Left hindlimb (tissue), 1 donor: Measurements from ENCODE around the gene IER2.

Experiments used
- DNase-seq: peaks from one replicate; pipeline ENCODE4 v3.0.0-alpha.2; 2018

IER2 gene

DNA sequence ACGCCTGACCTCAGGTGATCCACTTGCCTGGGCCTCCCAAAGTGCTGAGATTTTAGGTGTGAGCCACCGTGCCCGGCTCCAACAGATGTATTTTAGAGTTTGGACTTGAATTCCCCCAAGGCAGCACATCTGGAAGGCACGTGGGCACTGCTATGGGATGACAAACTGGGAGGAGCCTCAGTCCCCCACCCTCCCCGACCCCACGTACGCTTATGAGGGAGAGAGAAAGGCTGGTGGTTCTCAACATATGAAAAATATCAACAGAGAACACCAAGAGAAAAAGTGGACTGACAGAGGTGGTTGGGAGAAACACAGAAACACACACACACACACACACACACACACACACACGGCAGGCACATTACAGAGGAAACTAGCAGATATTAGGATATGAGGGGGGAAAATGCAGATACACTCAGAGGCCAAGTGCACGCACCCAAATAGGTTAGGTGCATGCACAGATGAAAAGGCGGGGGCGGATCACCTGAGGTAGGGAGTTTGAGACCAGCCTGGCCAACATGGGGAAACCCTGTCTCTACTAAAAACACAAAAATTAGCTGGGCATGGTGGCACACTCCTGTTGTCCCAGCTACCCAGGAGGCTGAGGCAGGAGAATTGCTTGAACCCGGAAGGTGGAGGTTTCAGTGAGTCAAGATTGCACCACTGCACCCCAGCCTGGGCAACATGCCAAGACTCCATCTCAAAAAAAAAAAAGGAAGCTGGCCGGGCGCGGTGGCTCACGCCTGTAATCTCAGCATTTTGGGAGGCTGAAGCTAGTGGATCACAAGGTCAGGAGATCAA is 3.2 kb upstream of the IER2 start:
- no peak for DNase-seq

DNA sequence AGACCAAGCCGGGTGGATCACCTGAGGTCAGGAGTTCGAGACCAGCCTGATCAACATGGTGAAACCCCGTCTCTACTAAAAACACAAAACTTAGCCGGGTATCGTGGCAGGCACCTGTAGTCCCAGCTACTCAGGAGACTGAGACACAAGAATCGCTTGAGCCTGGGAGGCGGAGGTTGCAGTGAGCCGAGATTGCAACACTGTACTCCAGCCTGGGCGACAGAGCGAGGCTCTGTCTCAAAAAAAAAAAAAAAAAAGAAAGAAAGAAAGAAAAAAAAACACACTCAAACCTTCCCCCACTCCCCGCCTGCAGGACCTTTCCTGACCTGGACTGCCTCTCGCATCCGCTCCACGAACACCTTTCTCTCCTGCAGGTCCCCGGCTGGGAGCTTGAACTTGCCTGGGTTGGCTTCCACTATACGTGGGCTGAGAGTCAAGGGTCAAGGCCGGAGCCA is 1.0 kb upstream of the IER2 start:
- peak; percentile 54 for DNase-seq

DNA sequence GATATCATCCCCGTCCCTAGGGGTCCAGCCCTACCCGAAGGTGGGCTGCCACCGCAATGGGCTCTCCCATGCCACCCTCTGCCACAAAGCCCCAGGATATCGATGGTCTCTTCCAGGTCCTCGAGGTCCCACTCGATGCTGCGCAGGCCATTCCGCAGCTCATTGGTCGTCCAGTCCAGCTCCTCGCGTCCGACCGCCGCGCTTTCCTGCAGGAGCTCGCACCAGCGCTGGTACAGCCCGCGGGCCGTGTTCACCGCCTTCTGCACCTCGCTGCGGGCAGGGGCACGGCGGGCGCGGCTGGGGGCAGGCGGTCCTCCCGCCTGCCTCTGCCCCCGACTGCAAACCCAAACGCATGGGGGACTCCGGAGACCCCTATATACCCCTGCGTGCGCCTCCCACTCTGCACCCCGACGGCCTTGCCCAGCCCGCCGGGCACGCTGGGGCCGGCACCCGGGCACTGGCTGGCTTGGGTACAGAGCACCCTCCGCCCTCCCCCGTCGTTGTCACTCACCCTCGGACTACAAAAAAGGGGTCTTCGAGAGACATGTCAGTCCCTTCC is 504 bp upstream of the IER2 start:
- DNase-seq = no peak

DNA sequence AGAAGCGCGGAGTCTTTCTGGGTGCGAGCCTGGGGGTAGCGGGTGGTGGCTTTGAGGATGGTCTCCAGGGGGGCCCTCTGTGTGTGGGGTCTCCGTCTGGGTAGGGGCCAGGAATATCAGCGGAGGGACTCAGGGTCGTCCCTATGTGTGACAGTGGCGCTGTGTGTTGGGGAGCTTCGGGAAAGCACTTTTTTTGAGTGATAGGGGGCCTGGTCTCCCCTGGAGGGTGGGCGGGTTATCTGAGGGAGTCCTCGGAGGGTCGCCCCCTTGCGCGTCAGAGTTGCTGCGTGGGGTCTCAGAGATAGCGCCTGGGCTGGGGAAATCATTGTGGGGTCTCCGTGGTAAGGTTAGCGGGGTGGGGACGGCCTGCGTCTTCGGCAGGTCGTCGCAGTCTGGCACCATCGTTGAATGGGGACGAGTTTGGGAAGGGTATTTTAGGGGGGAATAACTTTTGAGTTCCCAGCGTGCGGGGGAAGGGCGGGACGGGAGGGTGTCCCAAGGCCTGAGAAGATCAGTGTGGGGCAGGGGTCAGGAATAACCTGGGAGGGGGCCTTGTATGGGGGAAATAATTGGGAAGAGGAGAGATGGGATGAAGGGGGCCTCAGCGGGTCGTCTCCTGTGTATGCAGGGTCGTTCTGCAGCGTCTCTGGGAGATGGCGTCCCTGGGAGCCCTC is 857 bp downstream of the IER2 start:
- DNase-seq = peak; percentile 71

DNA sequence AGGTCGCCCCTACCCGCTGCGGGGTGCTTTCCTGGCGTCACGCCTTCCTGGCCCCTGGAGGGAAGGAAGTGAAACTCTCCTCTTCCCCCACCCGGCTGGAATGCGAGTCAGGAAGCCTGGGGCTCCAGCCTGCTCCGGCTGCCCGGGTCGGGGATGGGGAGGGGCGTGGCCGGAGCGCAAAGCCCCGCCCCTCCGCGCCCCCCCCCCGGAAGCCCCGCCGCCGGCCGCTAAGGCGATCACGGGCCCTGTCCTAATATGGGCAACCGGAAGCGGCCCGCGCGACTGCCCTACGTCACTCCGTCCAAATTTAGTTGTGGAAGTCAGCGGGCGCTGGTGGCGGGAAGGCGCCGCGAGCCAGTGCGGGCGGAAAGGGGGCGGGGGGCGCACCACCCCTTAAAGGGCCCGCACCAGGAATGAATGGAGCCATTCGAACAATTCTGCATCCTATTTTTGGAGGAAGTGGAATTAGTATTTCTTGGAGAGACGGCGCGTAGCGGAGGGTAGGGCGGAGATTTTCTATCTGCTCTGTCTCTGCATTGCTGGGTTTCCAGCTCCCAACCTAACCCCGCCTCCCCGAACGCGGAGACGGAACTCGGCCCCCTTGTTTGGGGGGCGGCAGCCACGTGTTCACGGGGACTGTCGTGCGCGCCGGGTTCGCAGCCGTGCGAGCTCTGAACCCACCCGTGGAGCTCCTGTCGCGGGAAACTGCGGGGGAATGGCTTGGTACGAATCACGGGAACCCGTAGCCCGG is 1.6 kb downstream of the IER2 start:
- peak; percentile 99 for DNase-seq

DNA sequence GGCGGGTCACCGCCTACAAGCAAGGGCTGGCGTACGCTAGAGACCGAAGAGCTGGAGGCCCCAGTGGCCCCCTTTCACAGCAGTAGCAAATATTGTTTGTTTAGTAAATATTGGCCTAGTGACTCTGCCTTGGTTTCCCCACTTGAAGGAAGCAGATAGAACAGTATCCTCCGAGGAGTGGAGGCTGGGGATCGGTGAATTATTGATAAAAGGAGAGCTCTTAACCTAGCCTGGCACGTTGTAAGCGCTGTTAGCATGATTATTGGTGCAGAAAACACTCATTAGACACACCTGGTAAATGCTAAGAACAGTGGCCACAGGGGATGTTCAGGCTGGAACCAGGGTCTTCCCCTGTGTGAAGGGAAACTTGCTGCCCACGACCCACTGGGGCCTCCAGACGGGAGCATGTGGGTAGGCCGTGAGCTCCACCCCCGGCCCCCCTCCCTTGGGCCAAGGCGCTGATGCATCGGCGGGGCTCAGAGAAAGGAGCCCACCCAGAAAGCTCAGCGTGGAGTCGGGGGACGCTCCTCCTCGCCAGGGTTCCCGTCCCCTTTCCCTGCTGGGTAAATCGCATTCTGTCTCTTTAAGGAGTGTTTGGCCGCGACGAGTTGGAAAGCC is 2.3 kb downstream of the IER2 start:
- DNase-seq = no peak

DNA sequence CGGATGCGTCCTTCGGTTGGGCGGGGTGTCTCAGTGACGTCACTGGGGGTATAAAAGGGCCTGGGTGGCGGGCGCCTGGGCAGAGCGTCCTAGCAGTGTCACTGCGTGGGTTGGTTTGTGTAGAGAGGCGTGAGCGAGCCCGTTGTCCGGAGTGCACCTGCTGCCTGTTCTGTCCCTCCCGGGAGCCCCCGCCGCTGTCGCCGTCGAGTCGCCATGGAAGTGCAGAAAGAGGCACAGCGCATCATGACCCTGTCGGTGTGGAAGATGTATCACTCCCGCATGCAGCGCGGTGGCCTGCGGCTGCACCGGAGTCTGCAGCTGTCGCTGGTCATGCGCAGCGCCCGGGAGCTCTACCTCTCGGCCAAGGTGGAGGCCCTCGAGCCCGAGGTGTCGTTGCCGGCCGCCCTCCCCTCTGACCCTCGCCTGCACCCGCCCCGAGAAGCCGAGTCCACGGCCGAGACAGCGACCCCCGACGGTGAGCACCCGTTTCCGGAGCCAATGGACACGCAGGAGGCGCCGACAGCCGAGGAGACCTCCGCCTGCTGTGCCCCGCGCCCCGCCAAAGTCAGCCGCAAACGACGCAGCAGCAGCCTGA is 2.9 kb downstream of the IER2 start:
- peak; percentile 97 for DNase-seq

DNA sequence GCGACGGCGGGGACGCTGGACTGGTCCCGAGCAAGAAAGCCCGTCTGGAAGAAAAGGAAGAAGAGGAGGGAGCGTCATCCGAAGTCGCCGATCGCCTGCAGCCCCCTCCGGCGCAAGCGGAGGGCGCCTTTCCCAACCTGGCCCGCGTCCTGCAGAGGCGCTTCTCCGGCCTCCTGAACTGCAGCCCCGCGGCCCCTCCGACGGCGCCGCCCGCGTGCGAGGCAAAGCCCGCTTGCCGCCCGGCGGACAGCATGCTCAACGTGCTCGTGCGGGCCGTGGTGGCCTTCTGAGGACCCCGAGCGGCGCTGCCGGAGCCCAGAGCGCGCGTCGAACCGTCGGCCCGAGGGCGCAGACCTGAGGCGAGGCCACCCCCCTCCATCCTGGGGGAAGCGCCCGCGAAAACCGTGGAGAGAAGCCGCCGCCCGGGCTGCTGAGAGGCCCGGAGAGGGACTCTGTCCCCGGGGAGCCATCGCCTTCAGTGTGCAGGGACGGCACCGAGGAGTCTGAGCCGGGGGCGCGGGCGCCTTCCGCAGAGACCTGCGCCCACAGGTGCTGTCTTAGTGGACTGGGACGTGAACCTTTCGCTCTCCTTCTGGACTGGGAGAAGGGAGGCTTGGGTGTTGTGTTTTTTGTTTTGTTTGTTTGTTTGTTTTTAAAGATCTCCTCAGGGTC is 3.5 kb downstream of the IER2 start:
- DNase-seq = peak; percentile 78

DNA sequence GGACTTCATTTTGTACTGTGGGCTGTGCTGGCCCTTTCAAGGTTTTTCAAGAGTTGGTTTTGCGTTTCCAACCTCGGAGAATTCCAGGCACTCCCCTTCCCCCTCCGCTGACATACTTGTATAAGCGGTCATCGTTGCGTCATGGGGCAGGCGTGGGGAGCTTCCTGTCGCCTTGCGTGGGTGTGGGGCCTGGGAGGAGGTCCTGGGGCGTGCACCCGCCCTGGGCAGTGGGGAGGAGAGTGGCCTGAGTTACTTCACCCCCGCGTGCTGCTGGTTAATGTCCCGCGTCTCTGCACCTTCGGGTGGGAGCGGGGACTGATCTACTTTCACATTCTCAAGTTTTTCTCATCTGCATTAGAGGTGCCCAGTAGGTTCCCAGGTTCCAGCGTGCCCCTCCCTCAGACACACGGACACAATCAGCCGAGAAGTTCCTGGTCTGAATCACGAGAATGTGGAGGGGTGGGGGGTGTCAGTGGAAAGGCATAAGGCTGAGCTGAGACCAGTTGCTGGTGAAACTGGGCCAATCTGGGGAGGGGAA is 4.1 kb downstream of the IER2 start:
- DNase-seq = peak; percentile 89

DNA sequence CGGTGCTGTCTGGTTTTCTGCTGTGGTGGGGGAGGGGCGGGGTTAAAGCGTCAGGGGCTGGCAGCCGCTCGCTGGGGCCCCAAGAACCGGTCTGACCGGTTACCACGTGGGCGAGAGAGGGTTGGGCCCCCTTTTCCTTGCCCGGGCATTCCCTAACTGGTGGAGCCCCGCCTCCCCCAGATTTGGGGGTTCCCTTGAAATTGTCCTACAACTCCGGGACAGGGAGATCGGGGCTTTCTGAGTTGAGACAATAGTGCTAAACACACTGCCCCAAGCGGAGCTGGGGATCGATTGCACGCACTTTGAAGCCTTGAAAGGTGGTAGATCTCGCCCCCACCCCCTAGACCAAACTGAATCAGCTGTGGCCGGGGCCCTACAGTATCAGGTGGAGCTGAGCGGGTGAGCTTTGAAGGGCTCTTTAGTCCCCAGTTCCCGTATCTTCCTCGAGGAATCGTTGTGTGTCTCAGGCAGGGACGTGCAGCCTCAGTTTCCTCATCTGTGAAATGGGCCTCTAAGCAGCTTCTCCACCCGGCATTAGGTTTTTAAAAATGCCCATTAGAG is 4.8 kb downstream of the IER2 start:
- DNase-seq = peak; percentile 78

DNA sequence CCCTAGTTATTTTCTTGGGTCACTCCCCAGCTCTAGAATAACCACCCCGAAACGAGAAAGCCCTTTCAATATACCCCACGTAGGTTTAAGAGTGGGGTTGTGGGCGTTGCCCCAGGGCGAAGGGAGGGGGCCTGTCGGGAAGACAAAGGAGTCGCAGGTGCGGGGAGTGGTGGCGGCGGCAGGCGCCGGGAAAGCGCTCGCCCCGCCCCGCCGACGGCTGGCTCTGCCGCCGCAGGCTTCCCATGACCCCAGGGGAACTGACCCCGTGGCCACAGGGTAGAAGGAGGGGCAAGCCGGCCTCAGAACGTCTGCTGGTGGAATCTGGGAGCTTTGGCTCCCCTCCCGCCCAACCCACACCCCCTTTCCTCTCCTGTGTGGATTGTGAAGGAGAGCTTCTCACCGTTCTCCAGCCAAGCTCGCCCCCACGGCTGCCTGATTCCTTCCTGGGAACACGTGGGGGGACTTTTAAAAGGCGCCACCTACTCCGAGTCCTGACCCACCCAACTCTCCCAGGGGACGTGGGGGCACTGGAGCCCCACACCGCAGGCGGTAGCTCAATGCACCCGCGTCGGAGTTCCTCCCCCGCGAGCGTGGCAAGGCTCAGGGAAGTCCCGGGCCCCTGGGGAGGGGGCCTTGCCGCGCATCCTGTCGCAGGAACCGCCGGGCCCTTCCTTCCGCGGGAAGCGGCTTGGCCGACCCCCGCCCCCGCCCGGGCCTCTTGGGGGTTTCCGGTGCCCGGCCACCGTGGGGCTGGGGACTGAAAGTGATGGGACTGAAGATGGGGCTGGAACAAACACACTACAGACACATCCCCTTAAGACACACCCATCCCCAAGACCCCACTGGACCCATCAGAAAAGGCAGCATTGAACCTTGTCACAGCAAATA is 5.5 kb downstream of the IER2 start:
- peak; percentile 89 for DNase-seq

DNA sequence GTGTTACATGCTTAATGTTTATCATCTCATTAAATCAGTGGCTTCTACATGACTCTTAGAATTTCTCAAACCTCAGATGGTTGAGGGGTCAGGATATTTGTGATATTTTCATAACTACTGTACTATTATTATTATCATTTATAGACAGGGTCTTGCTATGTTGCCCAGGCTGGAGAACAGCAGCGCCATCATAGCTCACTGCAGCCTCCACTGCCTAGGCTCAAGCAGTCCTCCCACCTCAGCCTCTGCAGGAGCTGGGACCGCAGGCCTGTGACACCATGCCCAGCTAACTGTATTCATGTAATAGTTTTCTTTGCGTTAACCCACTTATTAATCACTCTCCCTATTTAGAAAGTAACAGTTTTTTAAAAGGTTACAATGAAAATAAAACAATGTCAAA is 9.5 kb downstream of the IER2 start:
- no peak for DNase-seq

DNA sequence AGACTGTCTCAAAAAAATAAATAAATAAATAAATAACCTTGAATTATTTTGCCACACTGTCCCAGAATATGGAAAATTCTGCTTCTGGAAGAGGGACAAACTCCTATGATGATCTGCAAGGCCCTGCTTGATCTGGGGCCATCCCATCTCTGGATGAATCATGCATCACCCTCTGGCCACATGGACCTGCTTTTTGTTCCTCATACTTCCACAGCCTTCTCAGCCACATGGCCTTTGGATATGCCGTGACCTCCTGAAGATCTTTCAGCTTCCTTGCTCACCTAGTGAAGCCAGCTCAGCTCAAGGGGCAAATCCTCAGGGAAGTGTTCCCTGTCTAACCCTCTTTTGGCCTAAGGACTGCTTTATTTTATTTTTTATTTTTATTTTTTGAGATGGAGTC is 10.3 kb downstream of the IER2 start:
- DNase-seq = no peak

DNA sequence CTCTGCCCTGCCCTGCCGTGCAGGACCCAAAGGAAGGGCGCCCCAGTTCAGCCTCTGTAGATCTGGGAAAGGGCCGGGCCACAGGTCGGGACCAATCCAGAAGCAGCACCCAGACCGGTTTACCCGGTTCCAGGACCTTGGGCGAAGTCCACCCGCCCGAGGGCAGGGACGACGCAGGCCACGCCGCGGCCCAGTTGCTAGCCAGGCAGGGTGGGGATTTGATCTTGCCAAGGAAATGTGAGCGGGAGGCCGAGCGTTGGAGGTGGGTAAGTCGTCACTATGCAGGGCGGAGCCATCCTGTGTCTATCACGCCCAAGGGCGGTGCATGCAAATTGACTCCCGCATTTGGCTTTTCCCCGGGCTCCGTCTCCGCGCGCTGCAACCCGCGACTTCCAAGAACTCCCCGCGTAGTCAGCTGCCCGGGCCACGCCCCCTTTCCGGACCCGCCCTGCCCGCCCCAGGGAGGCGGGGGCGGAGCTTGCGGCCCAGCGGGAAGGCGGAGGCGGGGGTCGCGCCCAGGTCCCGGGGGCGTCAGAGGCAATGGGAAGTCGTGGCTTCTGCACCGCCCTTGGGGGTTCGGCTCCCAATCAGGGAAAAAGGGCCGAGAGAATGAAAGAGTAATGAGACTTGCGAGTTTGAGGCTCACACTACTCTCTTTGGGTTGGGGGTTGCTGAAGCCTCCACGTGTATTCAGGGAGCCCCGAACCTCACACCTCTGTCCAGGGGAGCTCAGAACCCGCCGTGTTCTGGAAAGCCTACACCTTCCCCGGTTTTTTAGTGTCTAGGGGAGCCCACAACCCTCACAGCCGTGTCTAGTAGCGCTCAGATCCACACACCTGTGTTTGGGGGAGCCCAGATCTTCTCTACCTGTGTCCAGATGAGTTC is 12.8 kb downstream of the IER2 start:
- DNase-seq = peak; percentile 96

DNA sequence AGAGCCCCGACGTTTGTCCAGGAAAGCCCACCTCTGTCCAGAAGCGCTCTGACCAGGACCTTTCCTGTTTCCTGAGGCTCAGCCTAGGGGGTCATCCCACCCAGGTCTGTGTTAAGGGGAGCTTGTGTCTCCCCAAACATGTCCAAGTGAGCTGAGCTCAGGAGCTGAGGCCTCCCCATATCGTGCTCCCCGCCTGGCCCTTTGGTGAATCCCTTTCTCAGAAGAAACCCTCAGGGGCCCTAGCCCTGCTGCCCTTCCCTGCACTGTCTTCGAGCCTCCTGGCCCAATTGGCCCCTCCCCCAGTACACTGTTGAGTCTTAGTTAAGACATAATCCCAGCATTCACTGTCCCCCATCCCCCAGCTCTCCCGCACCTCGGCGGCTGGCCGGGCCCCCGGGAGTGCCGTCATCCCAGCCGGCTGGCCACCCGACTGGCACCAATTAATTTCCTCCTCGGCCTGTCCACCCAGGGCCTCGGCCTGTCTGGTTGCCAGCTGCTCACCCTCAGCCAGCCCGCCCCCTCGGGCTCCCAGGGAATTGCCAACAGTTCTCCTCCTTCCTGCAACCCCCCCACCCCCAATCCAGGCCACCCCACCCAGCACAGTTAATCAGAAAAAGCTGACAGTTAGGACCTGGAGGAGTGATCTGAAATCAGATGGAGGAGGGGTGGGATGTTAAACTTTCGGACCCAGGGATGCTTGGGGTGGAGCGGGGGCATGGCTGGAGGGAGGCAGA is 13.6 kb downstream of the IER2 start:
- DNase-seq = peak; percentile 85

DNA sequence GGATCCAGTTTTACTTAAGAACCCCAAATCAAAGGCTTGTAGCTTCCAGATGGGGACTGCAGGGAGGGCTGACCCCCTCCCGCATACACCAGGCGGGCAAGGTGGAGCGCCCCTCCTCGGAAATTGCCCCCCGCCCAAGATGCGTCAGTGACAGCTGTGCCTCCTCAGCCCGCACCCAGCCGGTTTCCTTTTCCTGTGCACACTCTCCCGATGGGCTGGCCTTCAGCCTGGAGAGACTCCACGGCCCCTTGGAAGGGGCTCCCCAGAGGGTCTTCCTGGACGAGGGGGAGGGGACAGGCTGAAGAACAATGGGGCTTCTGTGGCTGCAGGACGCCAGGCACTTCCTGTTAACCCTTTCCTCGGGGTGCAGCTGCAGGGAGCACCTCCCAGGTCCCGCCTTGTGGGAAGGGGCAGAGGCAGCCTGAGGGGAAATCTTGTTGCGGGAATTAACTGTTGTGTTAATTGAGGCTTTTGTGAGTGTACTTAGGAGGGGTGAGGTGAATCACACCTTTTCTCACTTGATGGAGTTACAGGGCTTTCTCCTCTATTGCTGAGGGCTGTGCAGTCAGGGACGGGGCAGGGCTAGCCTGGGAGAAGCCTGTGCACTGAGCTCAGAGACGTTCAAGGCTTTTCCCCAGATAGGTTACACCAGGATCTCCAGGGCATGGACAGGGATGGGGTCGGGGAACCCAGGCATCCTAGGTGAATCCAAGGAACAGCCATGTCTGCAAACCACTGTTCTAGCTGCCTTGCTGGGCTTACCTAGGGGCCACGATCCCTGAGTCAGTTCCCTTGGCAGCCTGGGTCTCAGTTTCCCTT is 14.3 kb downstream of the IER2 start:
- peak; percentile 86 for DNase-seq
